Right lung (tissue), 5 donors: ENCODE results near the gene ADRA1B. TPM values are rescaled to one million over a fixed set of nuclear protein-coding genes. Genes with fewer than 3 reads are reported as not detected.
A peak's percentile ranks its signal among the peaks of the same experiment; 100 is the strongest.
"Not testable (repeated sequence)": the region's sequence is repeated elsewhere in the genome, so short reads cannot be mapped to it uniquely, and the experiment has no call there.

Source experiments
- DNase-seq, 2 donors: peaks; one replicate each; pipeline ENCODE4 v3.0.0-alpha.2; 2013
- polyA plus RNA-seq, 5 donors: library from polyadenylated mRNA; unstranded; fragments of 120-200 nt; gene quantifications; one replicate each; pipeline versions ENCODE4 v1.2.1 to v1.2.3, GENCODE V29; 2013; ENCODE audit warnings: inconsistent platforms in 1 of 5, low replicate concordance in 1 of 5; ENCODE audit not compliant: insufficient read length in 5 of 5, insufficient read depth in 1 of 5

ADRA1B gene
- polyA plus RNA-seq, 5 donors, result 0.44 to 0.86 (median 0.76) TPM

DNA sequence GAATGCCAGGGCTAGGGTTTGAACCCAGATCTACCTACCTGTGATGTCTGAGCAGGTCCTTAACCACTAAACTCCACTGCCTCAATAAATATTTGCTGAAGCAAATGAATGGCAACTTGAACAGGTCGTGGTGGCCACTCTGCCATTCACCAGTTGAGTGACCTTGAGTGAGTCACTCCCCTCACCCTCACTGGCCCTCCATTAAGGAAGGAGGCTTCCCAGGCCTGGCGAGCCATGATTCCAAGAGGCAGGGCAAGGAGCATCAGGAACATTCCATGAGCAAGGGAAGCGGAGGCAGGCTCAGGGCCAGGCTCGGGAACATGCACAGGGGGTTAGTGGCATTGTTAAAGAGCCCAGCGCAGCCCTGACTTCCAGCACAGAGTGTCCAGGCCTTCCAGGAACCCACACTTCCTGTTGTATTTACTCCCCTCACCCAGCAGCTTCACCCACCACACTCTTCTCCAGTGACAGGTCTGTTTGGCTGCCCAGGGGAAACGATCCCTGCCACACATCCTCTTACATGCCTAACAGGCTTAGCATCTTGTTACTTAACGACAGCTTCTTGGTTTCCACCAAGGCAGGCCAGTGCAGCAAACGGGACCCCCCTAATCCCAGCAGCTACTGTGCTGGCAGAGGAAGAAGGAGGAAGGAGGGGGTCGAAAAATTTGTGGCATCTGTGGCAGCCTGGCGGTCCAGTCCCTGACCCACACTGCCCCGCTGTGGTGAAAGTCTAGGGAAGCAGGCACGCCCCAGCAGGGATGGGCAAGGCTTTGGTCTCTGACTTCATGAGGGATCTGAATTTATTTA is 49.0 kb downstream of the ADRA1B start:
- peak; percentile 34 to 46 for DNase-seq

DNA sequence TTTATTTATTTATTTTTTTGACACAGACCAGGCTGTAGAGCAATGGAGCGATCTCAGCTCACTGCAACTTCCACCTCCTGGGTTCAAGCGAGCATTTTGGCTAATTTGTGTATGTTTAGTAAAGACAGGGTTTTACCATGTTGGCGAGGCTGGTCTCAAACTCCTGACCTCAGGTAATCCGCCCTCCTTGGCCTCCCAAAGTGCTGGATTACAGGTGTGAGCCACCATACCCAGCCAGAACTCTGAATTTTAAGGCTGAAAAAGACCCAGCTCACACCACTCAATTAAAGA is 49.5 kb downstream of the ADRA1B start:
- DNase-seq, result not testable (repeated sequence)

DNA sequence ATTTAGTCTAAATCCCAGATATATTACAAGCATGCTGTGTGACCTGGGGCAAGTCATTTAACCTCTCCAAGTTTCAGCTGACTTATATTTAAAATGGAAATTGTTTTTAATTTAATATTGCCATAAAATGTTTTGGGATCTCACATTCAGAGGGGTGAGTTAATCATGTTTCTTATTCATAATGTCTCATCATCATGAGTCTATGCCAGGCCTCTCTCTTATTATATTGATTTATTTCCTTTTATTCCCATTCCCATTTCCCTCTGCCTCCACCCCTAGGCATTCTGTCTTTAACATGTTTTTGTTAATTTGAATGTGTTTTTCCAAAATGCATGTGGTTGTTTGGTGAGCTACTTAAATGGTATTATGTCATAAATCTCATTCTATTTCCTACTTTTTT is 53.7 kb downstream of the ADRA1B start:
- DNase-seq, result no peak

DNA sequence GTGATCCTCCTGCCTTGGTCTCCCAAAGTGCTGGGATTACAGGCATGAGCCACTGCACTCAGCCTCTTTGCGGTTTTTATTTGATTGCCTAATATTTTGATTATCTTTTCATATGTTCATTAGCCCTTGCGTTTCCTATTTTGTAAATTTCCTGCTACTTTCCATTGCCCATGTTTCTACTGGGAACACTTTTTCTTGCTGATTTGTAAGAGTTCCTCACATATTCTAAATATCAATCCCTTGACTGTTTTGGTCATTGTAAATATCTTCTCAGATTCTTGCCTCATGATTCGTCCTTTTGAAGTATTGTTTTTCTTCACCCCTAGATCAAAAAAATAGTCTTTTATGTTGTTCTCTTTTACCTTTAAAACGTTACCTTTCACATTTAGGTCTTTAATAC is 54.8 kb downstream of the ADRA1B start:
- no peak for DNase-seq

DNA sequence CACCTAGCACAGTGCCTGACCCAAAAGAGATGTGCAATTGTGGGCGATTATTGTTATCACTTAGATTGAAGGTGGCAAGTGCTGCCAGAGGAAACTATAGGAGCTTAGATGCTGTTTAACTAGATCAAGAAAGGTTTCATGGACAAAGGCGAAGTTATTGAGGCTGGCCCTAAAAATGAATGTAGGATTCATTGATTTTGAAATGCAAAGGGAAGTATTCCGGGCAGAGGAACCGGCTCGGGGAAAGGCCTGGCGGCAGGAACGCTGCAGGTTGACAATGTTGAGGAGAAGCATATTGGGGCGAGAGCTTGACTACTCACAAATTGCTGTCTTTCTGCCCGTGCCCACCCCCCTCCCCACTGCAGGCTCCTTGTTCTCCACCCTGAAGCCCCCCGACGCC is 55.2 kb downstream of the ADRA1B start:
- no peak for DNase-seq

DNA sequence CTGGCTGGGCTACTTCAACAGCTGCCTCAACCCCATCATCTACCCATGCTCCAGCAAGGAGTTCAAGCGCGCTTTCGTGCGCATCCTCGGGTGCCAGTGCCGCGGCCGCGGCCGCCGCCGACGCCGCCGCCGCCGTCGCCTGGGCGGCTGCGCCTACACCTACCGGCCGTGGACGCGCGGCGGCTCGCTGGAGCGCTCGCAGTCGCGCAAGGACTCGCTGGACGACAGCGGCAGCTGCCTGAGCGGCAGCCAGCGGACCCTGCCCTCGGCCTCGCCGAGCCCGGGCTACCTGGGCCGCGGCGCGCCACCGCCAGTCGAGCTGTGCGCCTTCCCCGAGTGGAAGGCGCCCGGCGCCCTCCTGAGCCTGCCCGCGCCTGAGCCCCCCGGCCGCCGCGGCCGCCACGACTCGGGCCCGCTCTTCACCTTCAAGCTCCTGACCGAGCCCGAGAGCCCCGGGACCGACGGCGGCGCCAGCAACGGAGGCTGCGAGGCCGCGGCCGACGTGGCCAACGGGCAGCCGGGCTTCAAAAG is 55.7 kb downstream of the ADRA1B start:
- no peak for DNase-seq

DNA sequence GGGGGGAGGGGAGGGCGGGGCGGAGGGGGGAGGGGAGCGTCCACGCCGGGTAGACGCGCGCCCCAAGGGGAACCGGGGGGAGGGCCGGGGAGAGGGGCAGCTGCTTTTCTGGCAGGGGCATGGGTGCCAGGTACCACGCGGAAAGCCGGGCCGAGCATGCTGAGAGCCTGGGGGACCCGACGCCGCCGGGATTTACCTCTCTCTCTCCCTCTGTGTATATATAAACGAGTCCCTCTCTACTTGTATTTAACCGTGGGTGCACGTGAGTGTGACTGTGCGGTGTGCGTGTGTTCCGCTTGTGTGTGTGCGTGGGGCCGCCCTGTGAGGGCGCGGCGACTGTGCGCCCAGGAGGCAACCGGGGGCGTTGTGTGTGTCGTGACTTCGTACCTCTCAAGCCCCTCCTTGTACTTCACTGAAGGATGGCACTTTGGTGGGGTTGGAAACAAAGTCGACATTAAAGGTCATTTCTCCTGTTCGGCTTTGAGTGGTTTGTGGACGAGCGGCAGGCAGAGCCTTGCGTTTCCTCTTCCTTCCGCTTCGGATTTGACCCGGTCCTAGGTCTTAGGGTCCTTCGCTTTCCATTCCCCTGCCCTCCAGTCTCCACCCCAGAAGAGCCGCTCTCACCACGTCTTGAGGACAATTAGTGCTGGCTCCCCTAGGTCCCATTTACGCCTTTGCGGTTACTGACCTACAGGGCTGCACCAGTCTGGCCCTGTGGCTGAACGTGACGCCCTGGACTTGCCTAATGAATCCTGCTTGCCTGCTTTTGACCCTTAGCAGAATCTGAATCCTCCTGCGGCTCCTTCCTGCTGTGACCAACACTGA is 56.5 kb downstream of the ADRA1B start:
- no peak for DNase-seq

DNA sequence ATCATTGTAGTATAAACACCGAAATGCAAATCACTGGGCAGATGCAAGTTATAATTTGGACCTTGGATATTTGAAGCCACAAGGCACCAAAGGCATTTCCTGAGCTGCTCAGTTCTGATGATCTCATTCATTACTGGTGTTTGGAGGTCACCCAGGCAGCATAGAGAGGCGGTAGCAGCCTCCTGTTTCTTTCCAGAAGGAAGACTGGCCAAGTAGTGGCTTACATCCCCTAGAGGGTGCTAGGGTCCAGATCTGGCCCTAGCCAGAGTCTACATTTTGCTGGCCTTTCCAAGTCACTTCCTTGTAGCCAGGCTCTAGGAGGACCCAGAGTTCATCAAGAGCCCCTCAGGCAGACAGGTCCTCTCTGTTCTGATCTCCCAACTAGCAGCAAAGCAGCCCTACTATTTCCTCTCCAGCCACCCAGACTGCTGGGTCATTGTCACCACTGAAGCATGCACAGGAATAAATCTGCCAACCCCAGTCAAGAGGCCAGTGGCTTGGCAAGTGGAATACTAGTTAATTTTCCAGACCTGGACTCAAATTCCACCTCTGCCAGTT is 59.3 kb downstream of the ADRA1B start:
- no peak for DNase-seq

DNA sequence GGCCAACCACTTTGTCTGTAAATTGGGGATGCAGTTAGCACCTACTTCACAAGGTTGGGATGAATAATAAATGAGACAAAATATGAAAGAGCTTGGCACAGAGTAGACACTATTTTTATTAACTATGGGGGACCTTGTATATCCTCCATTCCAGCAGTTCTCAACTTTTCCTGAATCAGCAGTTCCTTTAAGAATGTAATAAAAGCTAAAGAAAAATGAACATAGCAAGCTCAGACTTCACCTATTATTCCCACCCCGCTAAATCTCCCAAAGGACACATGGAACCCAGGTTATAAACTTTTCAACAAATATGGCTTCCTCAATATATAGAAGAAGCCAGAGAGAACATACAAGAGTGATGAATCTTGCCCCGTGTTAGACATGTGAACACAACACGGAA is 60.6 kb downstream of the ADRA1B start:
- DNase-seq, result no peak

DNA sequence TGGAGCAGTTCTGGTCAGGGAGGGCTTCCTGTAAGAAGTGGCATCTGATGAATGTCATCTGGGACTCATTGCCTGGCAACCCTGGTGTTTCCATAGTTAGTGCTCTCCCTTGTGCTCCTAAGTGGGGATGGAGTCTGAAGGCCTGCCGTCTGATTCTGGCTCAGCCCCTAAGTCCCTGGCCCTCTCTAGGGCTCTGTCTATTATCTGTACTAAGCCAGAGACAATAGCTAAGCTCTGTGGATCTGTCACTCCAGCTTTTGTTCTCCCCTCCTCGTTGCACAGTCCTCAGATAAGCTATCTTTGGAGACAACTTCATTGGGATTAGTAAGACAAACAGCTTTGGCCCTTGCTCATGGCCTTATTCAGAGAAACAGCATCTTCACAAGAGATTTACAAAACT is 62.1 kb downstream of the ADRA1B start:
- DNase-seq, result no peak

DNA sequence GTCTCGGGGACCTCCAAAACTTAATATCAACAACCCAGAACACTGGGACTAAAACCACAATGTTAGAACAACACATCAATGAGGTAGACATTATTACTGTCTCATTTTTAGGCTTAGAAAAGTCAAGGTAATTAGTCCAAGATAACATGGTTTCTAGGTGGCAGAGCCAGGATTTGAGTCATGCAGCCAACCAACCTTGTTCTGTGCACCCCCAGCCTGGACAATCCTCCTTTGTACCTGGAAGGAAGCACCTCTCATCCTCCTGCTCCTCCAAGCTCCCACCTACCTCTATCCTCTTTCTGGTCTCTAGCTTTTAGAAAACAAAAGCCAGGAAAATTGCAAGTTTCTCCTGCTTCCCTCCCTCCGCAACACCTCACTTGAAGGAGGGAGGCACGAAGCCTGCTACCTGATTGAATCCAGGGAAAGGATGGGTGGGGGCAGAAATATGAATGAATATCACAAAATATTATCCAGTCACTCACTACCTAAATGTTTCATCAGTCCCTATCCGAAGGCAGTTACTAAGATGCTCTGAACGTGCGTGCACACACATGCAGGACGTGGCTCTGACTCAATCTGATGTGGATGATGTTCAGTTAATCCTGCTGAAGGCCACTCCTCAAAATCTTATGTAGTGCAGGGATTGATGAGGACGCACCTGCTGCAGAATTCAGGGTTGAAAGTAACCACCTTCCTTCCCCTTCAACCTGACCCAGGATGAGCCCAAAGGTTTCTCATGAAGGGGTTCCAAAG is 66.3 kb downstream of the ADRA1B start:
- no peak for DNase-seq

DNA sequence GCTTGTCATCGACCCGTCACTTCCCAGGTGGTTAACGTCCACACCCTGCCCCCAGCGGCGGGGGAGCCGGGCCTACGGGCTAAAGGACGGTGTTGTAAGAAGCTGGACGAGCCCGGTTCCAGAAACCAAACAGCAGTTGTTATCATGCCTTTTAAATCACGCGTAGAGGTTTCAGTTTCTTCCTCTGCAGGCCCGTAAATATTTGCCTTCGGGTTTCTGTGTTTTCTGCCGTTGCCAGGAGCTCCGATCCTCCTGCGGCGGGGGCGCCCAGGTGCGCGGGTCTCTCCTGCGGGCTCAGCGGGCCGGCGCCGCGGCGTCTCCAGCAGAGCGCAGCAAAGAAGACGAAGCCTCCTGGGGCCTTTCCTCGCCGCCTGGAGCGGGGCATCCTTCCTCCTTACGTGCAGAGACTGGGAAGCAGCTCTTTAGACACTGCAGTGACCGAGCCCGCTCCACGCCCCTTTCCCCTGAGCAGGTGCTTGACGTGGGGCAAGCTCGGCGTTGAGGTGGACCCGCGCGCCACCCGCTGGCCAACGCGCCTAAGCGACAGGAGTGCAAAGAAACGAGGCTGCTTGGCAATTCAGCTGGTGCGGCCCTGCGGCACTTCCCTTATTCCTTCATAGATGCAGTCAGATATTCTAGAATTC is 70.9 kb downstream of the ADRA1B start:
- peak; percentile 54 to 68 for DNase-seq

DNA sequence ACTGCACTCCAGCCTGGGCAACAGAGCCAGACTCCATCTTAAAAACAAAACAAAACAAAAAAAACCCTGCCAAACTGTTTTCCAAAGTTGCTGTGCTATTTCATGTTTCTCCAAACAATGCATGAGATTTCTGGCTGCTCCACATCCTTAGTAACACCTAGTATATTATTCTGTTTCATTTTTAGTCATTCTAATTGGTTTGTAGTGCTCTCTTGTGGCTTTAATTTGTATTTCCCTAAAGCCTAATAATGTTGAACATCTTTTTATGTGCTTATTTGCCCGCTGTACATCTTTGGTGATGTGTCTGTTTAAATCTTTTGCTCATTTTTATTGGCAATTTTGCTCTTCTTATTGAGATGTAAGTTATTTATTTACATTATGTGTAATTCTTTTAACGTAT is 74.2 kb downstream of the ADRA1B start:
- no peak for DNase-seq

DNA sequence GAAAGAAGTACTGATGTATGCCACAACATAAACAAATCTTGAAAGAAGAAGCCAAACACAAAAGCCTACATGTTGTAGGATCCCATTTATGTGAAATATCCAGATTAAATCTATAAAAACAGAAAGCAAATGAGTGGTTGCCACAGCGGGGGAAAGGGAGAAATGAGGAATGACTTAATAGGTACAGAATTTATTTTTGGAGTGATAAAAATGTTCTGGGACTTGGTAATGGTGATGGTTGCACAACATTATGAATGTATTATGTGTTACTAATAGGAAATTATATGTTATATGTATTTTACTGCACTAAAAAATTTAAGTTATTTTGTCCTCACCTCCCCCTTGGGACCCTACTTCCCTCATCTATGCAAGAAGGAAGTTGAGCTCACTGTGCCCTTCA is 76.3 kb downstream of the ADRA1B start:
- no peak for DNase-seq

DNA sequence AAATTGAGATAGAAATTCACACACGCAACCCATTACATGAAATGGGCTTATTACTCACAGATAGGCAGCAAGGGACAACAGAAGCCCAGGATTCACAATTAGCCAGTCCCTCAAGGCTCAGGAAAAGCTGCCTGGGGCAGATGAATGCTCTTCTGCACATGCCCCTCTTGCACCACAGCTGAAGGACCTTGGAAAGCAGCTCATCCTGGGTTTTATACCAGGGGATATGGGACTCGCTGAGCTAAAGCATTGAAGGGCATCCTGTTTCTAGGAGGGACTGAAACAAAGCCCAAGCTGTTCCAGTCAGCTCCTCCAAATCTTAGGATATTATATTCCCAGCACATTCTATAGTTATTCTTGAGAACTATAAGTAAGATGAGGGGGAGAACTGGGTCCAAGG is 76.9 kb downstream of the ADRA1B start:
- DNase-seq, result no peak

DNA sequence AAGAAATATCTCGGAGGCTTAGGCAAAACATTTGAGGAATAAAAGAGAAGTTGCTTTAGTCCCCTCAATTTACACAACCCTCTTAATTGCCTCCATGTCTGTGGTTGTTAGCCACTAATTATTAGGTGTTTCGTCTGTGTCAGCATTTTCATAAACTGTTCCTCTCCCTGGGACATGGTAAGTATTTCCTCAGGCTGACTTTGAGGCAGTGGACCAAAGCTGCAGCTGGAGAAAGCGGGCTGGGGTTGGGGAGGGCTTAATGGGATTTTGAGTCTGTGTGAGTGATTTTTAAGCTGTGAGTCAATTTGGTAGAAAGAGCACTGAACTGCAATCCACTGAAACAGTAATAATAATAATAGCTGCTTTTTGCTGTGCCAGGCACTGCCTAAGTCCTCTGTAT is 79.6 kb downstream of the ADRA1B start:
- DNase-seq, result peak in 1 of 2 donors; percentile 33

DNA sequence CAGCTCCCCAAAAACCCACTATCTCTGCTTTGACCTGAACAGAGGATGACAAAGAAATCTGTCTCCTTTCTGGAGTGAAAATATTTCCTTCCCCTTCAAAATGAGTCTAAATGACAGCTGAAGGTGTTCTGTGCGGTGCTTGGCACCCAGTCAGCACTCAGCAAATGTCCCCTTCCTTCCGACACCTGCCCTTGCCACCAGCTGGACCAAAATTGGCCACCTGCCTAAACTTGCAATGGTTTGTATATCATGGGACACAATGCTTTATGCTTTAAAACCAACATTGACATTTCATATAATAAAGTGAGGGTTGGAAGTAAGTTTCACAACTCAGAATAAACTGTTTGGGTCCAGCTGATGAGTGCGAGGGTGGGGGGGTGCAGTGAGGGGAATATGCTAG is 85.2 kb downstream of the ADRA1B start:
- DNase-seq, result no peak

DNA sequence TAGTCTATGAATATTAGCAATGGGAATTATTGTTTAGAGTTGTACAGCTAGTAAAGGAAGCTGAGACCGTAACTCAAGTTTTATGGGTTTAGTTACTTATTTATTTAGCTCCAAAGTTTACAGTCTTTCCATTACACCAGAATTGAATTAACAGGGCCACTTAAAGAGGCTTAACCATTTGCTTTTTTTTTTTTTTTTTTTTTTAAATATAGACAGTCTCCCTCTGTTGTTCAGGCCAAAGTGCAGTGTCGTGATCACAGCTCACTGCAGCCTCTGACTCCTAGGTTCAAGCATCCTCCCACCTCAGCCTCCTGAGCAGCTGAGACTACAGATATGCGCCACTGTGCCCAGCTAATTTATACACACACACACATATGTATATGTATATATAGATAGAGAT is 91.2 kb downstream of the ADRA1B start:
- DNase-seq, result no peak

DNA sequence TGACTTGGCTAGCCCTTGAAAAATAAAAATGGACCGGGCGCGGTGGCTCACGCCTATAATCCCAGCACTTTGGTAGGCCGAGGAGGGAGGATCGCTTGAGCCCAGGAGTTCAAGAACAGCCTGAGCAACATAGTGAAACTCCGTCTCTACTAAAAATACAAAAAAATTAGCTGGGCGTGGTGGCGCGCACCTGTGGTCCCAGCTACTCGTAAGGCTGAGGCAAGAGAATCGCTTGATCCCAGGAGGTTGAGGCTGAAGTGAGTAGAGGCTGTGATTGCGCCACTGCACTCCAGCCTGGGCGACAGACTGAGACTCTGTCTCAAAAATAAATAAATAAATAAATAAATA is 92.2 kb downstream of the ADRA1B start:
- not testable (repeated sequence) for DNase-seq

DNA sequence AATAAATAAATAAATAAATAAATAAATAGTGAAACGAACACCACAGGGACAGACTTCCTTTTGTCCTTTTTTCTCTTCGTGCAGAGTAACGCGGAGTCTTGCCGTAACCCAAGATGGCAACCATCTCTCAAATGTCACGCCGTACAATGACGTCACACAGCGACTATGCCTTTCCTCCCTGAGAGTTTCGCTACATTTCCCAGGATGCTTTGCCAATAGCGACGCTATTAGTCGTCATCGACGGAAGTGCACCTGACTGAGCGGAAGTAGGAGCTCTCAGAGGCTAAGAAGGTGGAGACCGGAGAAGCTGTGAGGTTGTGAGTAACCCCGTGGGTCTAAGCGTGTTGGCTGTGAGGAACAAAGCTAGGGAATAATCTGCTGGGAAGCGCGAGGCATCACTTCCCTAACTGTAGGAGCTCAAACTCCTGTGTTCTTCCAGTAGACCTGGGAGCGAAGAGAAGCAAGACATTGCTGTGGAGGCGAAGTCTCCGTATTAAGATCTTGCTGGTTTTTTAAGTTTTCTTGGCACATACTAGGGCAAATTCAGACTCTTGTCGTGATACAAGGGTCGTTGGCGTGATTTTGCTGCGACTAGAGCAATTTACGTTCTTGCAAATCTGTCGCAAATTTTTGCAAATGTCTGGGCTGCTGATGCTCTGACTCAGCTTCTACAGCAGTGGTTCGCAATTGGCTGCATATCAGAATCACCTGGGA is 92.8 kb downstream of the ADRA1B start, which contains the start of gene TTC1:
TSS of gene TTC1 (plus strand) at position 263 of the 714 bp plus-strand sequence. CDS start 1,390 bp downstream, outside the sequence.
- DNase-seq, result peak; percentile 97 to 99

DNA sequence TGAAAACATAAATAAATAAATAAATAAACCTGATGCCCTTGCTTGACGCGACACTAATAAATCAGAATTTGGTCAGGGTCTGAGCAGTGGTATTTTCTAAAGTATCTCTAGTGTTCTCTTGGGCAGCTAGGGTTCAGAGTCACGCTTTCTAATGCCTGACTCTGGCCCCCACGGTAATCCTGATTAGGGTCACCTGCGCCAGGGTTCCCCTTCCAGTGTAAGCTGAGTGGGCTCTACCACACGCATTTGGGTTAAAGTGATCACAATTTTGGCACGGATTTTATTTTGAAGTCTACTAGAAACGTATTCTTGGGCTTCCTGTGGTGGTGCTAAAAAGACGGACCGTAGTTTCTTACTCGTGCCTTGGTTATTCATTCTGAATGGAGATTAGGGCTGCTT is 93.3 kb downstream of the ADRA1B start:
- DNase-seq, result no peak
